ENCODE results near the gene IFNL1. TPM values are rescaled to one million over a fixed set of nuclear protein-coding genes. Genes with fewer than 3 reads are reported as not detected.
A peak's percentile ranks its signal among the peaks of the same experiment; 100 is the strongest.

The IFNL1 gene
- not detected for total RNA-seq (ENCODE audit: unreplicated experiment)
- long read RNA-seq = 0 reads

DNA sequence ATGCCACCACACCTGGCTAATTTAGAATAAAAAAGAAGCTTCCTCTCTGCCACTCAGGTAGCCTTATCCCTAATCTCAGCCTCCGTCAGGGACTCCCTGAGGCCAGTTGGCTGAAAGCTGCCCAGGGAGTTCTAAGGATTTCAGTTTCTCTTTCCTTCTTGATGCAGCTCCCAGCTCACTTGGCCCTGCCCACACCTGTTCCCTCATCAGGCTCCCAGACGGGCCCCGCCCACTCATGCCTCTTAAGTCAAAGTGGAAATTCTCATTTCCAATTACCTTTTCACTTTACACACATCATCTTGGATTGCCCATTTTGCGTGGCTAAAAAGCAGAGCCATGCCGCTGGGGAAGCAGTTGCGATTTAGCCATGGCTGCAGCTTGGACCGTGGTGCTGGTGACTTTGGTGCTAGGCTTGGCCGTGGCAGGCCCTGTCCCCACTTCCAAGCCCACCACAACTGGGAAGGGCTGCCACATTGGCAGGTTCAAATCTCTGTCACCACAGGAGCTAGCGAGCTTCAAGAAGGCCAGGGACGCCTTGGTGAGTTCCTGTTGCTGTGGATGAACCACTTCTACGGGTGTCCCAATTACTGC is at the start of gene IFNL1:
Gene IFNL1 (plus strand): TSS at position 353 of the 591 bp plus-strand sequence. CDS start 15 bp downstream, at position 368.
- Mint-ChIP-seq H3K4me1 (ENCODE audit: low read depth, unreplicated experiment) (peaks cover 5% of the 10 kb centered on the region), H3K36me3 (ENCODE audit: unreplicated experiment) (no peaks in the 10 kb centered on the region), H3K27me3 (ENCODE audit: unreplicated experiment) (peaks cover 6% of the 10 kb centered on the region), H3K9me3 (ENCODE audit: unreplicated experiment) (peaks cover 5% of the 10 kb centered on the region), H3K27ac (ENCODE audit: unreplicated experiment) (no peak within 1 kb of the TSS), H3K4me3 (ENCODE audit: unreplicated experiment) (no peak within 1 kb of the TSS)
- TF ChIP-seq CTCF (IDR thresholded peaks at IDR 0.05; ENCODE audit: partially characterized antibody, unreplicated experiment) = no peak
- no peak for DNase-seq

DNA sequence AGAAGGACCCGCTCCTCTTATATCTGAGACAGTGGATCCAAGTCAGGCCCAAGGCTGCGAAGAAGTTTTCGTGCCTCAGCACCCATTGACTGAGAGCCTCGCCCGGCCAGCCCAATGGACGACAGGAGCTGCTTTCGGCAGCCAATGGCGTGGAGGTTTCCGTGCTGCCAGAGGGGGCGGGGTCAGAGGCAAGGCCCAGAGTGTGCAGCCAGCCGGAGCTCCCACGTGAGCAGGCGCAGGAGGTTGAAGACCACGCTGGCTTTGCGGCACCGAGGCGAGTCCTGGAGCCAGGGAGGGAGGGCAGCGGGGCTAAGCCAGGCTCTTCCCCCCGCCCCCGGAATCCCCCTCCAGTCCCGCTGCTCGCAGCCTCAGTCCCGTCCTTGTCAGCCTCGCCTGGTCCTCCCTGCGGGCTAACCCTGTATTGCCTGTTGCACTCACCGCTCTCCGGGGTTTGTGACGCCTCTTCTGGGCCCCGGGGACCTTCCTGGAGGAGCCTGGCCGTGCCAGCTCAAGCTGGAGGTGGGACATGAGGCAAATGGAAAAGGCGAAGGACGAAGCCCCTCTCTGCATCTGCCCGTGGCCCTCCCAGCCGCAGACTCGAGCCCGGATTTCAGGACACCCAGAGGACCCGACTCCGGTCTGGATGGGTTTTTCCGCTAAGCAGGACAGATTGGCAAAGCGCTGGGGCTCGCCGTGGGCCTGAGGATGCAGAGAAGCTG is 49.1 kb upstream of the IFNL1 start:
- no peaks in the 10 kb centered on the region for H3K9me3 Mint-ChIP-seq (ENCODE audit: unreplicated experiment)
- H3K27me3 Mint-ChIP-seq (ENCODE audit: unreplicated experiment) = peaks cover 6% of the 10 kb centered on the region
- no peak for TF ChIP-seq CTCF (IDR thresholded peaks at IDR 0.05; ENCODE audit: partially characterized antibody, unreplicated experiment)
- peak overlapping the region; percentile 32 for H3K4me3 Mint-ChIP-seq (ENCODE audit: unreplicated experiment)
- H3K27ac Mint-ChIP-seq (ENCODE audit: unreplicated experiment) = no peak overlapping the region
- H3K4me1 Mint-ChIP-seq (ENCODE audit: low read depth, unreplicated experiment) = no peaks in the 10 kb centered on the region
- H3K36me3 Mint-ChIP-seq (ENCODE audit: unreplicated experiment) = no peaks in the 10 kb centered on the region
- DNase-seq = peak; percentile 68

DNA sequence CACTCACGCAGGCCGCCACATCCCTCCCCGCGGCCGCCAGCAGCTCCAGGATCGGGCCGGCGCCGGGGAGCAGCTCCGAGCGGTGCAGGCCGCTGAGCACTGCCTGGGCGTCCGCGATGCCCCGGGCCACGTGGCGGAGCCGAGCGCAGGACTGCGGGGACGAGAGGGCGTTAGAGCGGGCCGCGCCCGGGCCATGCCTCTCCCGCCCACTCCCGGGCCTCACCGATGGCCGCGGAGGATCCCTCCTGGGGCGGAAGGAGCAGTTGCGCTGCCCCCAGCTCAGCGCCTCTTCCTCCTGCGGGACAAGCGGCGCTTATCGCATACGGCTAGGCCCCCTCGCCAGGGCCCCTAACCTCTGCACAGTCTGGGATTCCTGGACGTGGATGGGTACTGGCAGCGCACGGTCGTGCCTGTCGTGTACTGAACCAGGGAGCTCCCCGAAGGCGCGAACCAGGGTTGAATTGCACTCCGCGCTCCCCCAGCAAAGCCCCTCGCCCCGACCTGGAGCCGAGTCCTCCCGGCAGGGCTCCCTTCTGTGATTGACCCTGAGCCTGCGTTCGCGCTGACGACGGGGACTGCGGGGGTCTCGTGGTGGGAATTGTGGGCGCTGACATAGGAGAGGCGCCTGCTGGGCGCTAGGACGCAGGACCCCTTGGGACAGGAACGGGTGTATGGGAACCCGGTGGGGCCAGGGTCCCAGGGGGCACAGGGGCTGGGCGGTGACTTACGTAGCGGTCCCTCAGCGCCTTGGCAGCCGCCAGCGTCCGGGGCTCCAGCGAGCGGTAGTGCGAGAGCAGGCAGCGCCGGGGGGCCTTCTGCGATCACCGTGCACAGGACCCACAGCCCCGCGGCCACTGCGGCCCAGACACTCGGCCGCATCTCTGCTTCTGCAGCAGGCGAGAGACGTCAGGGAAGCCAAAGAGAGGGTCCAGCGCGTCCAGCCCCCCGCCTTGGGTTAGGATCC is 48.2 kb upstream of the IFNL1 start:
- Mint-ChIP-seq H3K27ac (ENCODE audit: unreplicated experiment) (no peak overlapping the region), H3K4me3 (ENCODE audit: unreplicated experiment) (no peak overlapping the region), H3K36me3 (ENCODE audit: unreplicated experiment) (no peaks in the 10 kb centered on the region), H3K4me1 (ENCODE audit: low read depth, unreplicated experiment) (no peaks in the 10 kb centered on the region), H3K9me3 (ENCODE audit: unreplicated experiment) (no peaks in the 10 kb centered on the region), H3K27me3 (ENCODE audit: unreplicated experiment) (peaks cover 6% of the 10 kb centered on the region)
- no peak for TF ChIP-seq CTCF (IDR thresholded peaks at IDR 0.05; ENCODE audit: partially characterized antibody, unreplicated experiment)
- DNase-seq = peak; percentile 51

DNA sequence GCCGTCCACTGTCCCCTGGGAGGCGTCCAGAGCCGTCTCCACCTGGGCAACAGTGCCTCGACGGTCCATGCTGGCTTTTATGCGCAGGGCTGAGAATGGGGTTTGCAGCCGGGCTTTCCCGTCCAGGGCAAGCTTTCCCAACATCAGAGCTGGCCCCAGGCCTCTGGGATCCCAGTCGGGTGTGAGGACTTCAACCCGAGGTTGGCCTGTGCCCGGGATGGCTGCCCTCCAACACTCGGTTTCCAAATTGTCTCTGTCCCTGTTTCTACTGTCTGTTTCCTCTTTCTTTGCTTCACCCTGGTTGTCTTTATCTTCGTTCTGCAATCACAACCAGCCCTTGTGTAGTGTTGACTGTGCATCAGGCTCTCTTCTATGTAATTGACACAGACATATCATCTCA is 47.4 kb upstream of the IFNL1 start, which contains the start of gene IFNL4:
Gene IFNL4 (minus strand): TSS at position 51 of the 400 bp plus-strand sequence.
- H3K4me1 Mint-ChIP-seq (ENCODE audit: low read depth, unreplicated experiment) = no peaks in the 10 kb centered on the region
- DNase-seq = no peak
- no peak within 1 kb of the TSS for H3K27ac Mint-ChIP-seq (ENCODE audit: unreplicated experiment)
- no peaks in the 10 kb centered on the region for H3K36me3 Mint-ChIP-seq (ENCODE audit: unreplicated experiment)
- H3K27me3 Mint-ChIP-seq (ENCODE audit: unreplicated experiment) = peaks cover 6% of the 10 kb centered on the region
- peaks cover under 1% of the 10 kb centered on the region for H3K9me3 Mint-ChIP-seq (ENCODE audit: unreplicated experiment)
- H3K4me3 Mint-ChIP-seq (ENCODE audit: unreplicated experiment) = no peak within 1 kb of the TSS
- no peak for TF ChIP-seq CTCF (IDR thresholded peaks at IDR 0.05; ENCODE audit: partially characterized antibody, unreplicated experiment)
